Activated CD4-positive, alpha-beta T cell treated with anti-CD3 and anti-CD28 coated beads, Interleukin-2, amount 50 U/mL, for 16 hours (primary cell): Measurements from ENCODE around the gene EEPD1.
"Not testable (repeated sequence)": the region's sequence is repeated elsewhere in the genome, so short reads cannot be mapped to it uniquely, and the experiment has no call there.

Experiments used
- DNase-seq: peaks from one replicate; pipeline ENCODE4 v3.0.0-alpha.2; 2020

The EEPD1 gene

GRCh38 chr7:36303202-36304098 is 150.4 kb downstream of the EEPD1 start:
- DNase-seq = no peak

- DNase-seq = no peak
Observed at GRCh38 chr7:36304099-36304425, 151.0 kb downstream of the EEPD1 start.

DNA sequence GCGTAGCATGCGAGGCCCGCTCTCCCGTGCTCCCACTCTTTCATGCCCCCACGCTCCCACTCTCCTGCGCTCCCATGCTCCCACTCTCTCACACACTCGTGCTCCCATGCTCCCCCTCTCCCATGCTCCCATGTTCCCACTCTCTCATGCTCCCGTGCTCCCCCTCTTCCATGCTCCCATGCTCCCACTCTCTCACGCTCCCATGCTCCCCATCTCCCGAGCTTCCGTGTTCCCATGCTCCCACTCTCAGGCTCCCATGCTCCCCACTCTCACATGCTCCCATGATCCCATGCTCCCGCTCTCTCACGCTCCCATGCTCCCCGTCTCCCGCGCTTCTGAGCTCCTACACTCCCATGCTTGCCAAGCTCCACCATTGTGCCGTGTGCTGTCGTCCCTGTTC is 152.2 kb downstream of the EEPD1 start:
- DNase-seq = no peak

DNA sequence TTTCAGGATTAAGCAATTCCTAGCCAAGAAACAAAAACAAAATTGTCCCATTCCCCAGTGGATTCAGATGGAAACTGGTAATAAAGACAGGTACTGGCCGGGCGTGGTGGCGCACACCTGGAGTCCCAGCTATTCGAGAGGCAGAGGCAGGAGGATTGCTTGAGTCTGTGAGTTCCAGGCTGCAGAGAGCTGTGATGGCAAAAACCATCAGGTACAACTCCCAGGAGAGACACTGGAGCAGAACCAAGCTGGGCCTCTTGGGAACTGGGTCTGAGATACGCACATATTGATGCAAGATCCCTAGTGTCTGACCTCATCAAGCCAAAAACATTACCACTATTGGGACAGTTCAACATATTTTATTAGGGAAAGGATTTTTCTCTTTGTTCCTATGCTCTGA is 152.6 kb downstream of the EEPD1 start:
- DNase-seq = no peak

- no peak for DNase-seq
Observed at GRCh38 chr7:36306222-36306621, 153.2 kb downstream of the EEPD1 start.

DNA sequence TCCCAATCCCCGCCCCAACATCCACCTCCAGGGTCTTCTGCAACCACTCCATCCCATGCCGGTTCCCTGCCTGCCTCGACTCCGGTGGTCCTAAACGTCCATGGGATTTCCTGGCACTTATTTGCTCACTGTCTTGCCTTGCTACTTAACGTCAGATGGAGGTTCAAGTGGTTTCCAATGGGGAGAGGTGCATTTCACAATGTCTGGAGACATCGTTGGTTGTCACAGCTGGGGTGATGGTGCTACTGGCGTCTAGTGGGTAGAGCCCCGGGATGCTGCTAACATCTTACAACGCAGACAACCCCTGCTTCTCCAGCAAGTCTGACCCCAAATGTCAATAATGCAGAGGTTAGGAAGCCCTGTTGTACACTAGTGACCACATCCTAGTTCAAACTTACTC is 153.7 kb downstream of the EEPD1 start:
- no peak for DNase-seq

DNA sequence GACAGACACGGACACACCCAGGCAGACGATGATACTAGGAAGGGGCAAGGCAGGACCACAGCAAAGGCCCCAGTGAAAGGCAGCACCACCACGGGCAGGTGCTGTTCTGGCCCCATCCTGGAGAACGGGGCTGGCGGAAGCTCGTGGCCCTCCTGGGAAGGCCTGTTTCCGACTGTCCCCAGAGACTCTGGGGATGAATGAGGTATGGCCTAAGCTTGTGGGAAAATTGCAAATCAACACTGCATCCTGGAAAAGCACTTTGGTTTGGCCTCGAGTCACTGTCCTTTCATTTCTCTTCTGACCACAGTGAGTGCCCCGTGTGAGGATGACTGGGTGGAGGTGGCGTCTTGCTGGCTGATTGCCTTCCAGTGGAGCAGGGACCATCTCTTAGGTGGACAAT is 155.0 kb downstream of the EEPD1 start:
- DNase-seq = no peak

- DNase-seq = no peak
Observed at GRCh38 chr7:36309301-36309700, 156.2 kb downstream of the EEPD1 start.

- DNase-seq = no peak
Observed at GRCh38 chr7:36309716-36310115, 156.7 kb downstream of the EEPD1 start.

- DNase-seq = no peak
Observed at GRCh38 chr7:36310897-36311296, 157.8 kb downstream of the EEPD1 start.

DNA sequence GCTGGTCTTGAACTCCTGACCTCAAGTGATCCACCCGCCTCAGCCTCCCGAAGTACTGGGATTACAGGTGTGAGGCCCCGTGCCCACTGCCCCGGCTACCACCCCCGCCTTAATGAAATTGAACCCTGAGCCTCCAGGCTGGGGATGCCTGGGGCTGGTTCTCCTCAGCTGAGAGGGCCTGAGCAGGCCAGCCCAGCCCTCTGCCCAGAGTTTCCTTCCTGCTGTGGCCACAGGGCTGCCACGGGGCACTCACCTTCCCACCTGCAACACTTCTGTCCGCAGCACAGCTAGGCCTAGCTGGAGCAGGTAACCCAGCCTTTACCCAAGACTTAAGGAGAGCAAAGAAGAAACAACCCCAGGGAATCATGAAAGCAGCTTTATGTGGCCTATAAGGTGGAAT is 158.5 kb downstream of the EEPD1 start:
- no peak for DNase-seq

DNA sequence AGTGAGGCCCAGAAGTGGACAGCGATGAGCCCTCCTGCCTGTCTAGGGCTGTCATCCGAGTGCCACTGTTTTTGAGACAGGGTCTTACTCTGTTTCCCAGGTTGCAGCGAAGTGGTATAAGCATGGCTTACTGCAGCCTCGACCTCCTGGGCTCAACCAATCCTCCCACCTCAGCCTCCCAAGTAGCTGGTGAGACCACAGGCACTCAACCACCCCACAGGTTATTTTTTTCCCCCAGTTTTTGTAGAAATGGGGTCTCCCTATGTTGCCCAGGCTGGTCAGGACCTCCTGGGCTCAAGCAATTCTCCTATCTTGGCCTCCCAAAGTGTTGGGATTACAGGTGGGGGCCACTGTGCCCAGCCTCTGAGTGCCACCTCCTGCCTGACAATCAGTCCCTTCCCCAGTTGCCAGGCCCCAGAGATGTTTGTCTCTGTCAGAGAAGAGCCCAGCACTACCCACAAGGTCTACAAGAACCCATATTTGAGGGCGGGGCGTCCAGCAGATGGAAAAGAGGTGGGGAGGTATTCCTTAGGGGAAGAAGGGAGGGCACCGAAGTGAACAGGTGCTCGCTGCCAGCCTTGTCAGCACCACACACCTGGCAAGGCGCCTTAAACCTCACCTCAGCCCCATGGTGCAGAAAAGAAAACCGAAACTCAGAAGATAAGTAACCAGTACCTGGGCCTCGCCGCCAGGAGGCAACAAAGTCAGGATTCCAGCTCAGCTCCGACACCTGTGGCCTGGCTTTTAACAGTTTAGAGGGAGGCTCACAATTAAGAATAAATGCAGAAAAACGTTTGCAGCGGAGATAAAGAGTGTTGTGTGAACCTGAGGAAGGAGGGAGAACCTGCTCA is 159.2 kb downstream of the EEPD1 start:
- peak; percentile 21 for DNase-seq

GRCh38 chr7:36312915-36313334 is 159.9 kb downstream of the EEPD1 start:
- DNase-seq = no peak

DNA sequence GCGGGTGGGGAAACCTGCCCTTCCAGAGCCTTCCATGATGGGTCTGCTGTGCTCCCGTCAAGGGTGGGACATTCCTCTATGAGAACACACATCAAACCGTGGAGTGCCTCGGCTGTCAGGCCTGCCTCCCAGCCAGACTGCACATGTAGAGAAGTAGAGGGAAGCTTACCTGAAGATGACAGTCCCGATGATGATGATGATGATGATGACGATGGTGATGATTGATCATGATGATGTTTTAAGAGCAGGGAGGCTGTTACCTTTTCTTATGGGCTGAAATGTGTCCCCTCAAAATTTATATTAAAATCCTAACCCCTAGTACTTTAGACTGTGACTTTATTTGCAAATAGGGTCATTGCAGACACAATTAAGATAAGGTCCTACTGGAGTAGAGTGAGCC is 160.6 kb downstream of the EEPD1 start:
- DNase-seq = no peak

DNA sequence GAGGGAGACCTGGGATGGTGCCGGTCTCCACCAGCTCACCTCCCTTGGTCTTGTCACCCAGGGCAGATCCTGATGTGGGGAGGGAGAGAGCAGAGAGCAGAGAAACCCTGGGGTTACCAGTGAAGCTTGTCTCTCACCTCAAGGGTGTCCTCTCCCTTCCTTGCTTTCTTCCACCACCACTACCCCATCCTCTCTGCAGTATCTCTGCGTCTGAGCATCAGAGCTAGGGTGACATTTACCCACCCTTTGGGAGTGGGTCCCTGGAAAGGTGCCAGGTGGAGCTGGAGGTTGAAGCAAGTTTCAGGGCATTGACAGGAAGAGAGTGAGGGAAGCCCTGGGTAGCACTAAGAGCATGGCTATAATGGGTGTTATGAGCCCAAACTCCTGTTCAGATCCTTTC is 161.4 kb downstream of the EEPD1 start:
- DNase-seq = no peak

DNA sequence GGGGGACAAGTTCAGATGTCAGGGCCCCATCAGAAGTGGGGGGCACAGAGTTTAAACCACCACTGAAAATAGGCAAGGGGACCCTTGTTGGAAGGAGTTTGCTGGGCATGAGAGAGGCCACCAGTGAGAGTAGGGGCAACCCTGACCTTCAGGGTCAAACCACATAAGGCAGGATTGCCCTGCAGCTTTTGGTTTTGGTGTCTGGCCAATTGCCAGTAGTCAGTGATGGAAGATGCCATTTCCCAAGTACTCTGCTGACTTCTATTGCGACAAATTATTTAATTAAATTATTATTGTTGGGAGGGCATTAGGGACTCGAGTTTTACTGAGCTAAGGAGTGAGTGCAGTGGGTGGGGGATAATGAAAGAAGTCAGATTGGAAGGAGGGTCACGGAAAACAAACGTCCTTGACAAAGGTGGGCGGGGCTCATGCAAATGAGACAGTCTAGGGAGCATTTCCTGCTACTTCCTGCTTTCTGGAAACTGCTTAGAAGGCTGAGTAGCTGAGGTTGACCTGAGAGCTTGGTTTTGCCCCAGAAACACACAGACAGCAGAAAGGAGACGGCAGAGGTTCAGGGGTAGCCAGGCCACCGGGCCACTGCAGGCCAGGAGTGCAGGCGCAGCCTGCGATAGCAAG is 162.4 kb downstream of the EEPD1 start:
- no peak for DNase-seq

DNA sequence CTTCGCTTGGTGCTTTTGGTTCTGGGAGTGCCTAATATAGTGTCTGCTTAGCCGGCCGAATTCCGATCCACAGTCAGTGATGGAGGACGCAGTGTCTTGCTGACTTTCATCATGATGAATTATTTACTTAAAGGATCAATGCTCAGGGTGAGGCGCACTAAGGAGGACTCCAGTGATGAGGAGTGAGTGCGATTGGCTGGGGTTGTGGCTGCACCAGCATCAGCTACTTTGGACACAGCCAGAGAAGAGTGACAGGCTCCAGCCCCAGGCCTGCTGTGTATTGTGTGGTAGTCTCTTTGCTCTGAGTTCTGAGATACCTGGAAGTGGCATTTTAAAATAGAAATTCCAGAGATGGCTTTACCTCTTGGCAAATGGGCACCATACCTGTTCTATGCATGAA is 163.3 kb downstream of the EEPD1 start:
- DNase-seq = no peak

DNA sequence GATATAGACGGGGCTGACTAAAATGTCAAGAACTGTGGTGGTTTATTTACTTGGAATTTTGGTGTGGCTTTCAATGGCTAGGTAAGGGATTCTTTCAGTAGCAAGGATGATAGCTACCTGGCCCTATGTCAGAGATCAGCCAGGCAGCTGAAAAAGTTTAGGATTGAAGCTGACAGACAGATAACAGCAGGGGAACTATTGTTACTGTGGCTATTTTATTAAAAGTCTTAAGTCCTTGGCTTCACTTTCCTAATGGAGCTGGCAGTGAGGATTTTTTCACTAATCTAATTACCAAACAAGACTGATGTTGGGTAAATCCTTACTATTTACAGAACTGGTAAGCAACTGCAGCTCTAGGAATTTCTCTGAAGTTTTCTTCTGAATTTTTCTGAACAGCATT is 164.2 kb downstream of the EEPD1 start:
- no peak for DNase-seq

GRCh38 chr7:36318116-36318515 is 165.1 kb downstream of the EEPD1 start:
- DNase-seq = no peak

DNA sequence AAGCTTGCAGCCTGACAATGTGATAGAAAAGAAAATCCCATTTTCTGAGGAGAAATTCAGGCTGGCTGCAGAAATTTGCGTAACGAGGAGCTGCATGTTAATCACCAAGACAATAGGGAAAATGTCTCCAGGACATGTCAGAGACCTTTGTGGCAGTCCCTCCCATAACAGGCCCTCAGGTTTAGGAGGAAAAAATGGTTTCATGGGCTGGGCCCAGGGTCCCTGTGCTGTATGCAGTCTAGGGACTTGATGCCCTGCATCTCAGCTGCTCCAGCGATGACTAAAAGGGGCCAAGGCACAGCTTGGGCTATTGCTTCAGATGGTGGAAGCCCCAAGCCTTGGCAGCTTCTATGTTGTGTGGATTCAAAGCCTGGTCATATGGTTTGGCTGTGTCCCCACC is 168.2 kb downstream of the EEPD1 start:
- not testable (repeated sequence) for DNase-seq

- DNase-seq = no peak
Observed at GRCh38 chr7:36336390-36336789, 183.3 kb downstream of the EEPD1 start.

- DNase-seq = no peak
Observed at GRCh38 chr7:36338256-36338655, 185.2 kb downstream of the EEPD1 start.

- no peak for DNase-seq
Observed at GRCh38 chr7:36343548-36343947, 190.5 kb downstream of the EEPD1 start.

- no peak for DNase-seq
Observed at GRCh38 chr7:36344622-36345021, 191.6 kb downstream of the EEPD1 start.
